HG03457 (cell line): Measurements from ENCODE around the gene CDK19.
"Not testable (repeated sequence)": the region's sequence is repeated elsewhere in the genome, so short reads cannot be mapped to it uniquely, and the experiment has no call there.

Experiments used
- ATAC-seq: cut with Tn5 transposase; IDR thresholded peaks from one replicate; pipeline ENCODE4 v1.9.1; 2021; ENCODE audit warnings: moderate number of reproducible peaks; ENCODE audit not compliant: unreplicated experiment

The CDK19 gene

DNA sequence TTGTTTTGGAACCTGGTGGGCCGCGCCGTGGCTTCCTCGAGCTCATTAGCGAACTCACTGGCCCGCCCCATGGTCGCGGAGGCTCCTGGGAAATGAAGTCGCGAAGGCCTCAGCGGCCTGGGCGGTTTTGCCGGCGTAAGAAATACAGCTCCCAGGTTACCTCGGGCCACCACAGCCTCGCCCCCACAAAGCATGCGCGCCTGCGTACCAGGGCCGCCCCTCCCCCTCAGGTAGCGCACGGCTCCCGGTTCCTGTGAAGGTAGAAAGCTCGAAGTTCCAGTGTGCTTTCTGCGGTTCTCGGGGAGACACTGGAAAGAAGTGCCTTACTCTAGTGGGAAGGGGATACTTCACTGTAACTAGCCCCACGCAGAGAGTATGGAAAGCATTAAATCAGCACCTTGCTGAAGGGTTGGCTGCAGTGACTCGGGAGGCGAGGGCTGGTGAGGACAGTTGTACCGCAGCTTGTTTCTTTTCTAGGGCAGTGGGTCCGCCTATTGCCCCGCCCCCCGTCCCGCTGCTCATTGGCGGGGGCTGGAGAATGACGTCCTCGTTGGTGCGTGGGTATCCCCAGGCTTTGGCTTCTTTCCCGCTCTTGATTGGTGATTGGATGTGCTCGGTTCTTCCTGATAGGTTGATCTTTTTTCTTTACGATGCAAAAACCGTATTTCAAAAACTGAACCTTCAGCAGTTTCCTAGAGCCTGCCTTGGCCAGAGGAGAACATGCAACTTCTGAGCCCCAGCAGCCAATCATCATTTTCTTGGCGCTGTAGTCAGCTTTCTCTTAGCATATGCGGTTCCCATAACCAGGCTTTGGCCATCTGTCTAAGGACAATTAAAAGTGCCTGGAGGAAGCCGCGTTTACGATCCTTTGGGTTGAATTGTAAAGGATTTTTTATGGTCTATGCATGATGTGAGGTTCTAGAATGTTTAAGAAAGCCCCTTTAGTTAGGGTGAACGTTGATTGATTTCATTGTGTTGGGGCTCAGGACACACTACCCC lies at the start of gene CDK19:
CDK19 (minus strand) TSS at position 59 of the 999 bp plus-strand sequence. CDS start 333 bp downstream, outside the sequence.
- peak; percentile 63 for ATAC-seq

DNA sequence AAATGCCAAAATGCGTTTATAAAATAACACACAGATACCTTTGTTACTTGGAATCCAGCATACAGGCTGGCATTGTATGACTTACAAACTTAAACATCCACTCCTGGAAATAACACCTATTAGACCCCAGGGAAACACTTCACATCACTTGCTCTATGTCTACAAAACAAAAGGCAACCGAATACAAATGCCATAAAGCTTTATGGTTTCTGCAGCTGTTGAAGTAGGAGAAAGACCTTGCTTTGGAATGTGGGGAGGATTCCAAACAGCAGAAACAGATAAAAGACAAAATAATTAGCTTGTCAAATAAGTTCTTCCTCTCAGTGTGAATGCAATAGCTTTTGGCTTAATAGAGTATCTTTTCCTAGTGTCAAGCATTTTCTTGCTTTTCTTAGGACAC lies 49.6 kb upstream of the CDK19 start:
- no peak for ATAC-seq

- no peak for ATAC-seq
These were observed 44.1 kb upstream of the CDK19 start for GRCh38 chr6:110859335-110859792.

DNA sequence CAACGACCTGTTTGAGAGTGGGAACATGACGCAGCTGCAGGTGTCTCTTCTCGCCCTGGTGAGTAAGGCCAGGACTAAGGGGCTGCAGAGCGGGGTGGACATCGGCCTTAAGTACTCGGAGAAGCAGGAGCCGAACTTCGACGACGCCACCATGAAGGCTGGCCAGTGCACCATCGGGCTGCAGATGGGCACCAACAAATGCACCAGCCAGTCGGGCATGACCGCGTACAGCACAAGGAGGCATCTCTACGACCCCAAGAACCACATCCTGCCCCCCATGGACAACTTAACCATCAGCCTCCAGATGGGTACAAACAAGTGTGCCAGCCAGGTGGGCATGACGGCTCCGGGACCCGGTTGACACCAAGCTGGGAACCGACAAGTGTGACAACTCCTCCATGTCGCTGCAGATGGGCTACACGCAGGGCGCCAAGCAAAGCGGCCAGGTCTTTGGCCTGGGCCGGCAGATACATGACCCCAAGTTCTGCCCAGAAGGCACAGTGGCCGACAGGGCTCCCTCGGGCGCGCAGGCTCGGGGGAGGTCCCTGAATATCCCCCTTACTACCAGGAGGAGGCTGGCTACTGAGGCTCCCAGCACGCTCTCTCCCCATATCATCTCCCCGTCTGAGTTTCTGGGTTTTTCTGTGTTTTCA lies 43.4 kb upstream of the CDK19 start:
- no peak for ATAC-seq

- no peak for ATAC-seq
These were observed 42.7 kb upstream of the CDK19 start for GRCh38 chr6:110858016-110858415.

DNA sequence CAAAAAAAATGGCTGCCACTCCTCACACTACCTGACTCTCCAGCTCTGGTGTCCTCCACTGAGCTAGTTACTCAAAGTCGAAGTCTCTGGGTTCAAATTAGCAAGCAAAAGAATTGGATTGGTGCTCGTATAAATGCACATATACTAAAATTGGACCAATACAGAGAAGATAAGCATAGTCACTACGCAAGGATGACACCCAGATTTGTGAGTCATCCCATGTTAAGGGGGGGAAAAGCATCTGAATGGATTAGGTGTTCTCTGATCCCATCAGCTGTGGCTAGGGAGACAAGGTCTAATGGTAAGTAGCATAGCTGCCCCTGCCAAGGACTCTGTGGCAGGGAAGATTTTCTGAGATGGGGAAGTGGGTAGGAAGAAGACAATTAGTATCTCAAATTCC lies 41.0 kb upstream of the CDK19 start:
- no peak for ATAC-seq

DNA sequence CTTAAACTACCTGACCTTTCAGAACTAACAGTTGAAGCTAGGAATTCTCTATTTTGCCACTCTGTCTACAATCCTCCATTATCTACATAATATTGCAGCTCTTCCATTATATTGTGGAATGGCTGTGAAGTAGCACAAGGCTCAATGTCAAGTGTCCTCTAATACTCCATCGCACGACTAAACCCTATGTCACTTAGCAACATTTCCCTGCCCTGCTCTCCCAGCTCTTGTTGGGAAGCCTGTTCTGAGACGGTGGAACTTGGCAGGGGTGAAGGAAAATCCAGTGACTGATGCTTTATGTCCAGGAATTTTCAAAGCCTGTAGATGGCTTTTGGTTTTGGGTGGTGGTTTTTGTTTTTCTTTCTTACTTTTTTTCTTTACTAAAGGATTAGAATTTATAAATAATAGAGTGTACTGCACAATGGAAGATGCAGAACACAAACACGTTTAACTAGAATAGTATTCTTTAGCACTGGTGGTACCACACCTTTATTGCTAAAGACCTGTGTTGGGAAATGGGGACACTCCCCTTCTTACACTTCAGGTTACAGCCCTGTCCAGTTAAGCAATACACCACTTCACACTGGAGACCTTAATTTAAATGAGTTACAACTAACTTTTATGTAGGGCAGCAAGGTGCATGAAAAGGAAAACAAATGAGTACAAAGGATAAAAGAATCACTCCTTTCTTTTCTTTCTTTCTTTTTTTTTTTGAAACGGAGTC lies 38.6 kb upstream of the CDK19 start:
- ATAC-seq = no peak

- ATAC-seq = no peak
These were observed 37.5 kb upstream of the CDK19 start for GRCh38 chr6:110852773-110853172.

DNA sequence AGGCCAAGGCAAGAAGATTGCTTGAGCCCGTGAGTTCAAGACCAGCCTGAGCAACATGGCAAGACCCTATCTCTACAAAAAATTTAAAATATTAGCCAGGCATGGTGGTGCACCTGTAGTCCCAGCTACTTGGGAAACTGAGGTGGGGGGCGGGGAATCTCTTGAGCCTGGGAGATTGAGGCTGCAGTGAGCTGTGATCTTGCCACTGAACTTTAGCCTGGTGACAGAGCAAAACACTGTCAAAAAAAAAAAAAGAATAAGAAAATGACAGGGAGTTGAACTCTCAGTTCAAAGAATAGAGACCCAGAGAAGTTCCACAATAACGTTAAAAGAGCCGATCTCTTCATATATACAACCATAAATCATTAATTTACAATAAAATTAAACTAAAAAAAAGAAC lies 34.5 kb upstream of the CDK19 start:
- ATAC-seq = no peak

DNA sequence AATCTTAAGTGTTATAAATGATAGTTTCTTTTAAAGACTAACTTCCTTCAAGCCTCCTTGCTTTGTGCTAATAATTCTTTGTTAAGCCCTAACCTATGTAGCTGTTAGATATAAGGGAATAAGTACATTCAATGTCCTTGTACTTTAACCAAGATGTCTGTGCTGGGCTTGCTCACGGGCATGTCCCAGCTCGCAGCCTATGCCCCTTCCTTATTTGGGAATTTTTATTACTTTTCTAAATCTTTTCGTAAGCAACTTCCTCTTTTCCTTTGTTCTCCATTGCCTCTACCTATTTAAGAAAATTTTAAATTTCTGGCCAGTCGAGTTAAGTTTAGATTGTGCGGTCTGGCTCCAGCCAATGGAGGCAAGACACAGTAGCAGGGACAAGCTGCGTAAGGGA lies 26.0 kb upstream of the CDK19 start:
- ATAC-seq = no peak

- not testable (repeated sequence) for ATAC-seq
These were observed 20.5 kb upstream of the CDK19 start for GRCh38 chr6:110835751-110836150.

- no peak for ATAC-seq
These were observed 18.6 kb upstream of the CDK19 start for GRCh38 chr6:110833831-110834230.

DNA sequence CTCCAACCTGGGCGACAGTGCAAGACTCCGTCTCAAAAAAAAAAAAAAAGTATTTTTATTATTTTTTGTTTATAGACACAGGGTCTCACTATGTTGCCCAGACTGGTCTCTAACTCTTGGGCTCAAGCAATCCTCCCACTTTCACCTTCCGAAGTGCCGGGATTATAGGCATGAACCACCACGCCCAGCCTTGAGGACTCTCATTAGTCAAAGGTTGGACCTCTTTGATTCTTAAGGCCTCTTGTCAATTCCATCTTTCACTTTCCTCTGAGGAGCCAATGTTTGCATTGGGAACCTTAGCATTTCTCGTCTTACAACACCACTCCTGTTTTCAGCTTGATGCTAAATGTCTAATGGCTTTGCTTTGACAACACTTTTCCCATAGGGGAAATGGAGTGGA lies 16.1 kb upstream of the CDK19 start:
- ATAC-seq = no peak

DNA sequence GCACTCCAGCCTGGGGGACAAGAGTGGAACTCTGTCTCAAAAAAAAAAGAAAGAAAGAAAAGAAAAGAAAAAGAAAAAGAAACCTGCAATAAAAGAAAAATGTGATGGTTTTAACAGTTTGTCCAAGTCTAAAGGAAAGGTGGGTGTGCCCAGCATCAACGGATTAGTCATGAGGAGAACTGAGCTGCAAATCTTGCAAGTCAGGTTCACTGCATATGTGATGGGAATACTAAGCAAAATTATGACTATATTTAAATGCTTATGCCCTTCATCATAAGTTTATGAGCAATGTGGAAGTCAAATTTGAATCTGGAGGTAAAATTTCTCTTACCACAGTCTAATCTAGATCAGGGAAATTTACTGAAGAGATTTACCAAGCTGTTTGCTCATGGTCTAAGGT lies 13.1 kb upstream of the CDK19 start:
- ATAC-seq = no peak

DNA sequence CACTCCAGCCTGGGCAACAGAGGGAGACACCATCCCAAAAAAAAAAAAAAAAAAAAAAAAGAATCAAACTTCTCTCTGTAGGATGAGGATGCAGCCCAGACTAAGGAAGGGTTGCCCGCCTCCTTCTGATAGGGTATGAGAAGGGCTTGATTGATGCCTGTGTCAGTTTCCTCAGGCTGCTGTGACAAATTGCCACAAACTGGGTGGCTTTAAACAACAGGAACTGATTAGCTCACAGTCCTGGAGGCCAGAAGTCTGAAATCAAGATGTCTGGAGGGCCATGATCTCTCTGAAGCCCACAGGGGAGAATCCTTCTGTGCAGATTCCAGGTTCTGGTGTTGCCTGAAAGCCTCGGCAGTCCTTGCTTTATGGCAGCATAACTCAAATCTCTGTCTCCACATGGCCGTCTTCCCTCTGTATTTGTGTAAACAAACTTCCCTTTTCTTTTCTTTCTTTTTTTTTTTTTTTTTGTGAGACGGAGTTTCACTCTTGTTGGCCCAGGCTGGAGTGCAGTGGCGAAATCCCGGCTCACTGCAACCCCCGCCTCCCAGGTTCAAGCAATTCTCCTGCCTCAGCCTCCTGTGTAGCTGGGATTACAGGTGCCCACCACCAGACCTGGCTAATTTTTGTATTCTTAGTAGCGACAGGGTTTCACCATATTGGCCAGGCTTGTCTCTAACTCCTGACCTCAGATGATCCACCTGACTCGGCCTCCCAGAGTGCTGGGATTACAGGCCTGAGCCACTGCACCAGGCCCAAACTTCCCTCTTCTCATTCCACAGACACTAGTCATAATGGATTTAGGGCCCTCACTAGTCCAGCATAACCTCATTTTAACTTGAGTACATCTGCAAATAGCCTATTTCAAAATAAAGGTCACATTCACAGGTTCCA lies 11.2 kb upstream of the CDK19 start:
- ATAC-seq = no peak

- no peak for ATAC-seq
These were observed 7.9 kb upstream of the CDK19 start for GRCh38 chr6:110823146-110823545.

DNA sequence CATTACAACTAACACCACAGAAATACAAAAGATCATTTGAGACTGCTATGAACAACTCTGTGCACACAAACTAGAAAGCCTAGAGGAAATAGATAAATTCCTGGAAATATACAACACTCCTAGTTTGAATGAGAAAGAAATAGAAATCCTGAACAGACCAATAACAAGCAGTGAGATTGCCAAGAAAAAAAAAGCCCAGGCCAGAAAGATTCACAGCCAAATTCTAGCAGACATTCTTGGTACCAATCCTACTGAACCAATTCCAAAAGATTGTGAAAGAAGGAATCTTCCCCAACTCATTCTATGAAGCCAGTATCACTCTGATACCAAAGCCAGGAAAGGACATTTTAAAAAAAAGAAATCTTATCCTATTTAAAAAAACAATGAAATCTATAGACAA lies 7.0 kb upstream of the CDK19 start:
- no peak for ATAC-seq

DNA sequence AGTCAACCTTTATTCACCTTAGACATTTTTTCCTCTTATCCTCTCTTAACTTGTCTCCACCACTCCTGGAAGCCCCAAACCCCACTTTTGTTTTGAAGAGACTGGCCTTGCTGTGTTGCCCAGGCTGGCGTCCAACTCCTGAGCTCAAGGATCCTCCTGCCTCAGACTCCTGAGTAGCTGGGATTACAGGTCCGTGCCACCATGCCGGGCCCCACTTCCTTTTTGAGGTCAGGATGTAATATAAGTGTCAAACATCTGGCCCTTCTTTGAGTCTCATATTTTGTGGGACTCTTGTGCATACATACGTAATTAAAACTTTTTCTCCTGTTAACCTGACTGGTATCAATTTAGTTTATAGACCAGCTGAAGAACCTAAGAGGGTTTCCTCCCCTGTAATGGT lies 1.4 kb upstream of the CDK19 start:
- no peak for ATAC-seq

GRCh38 chr6:110815015-110815410 lies 256 bp downstream of the CDK19 start:
- no peak for ATAC-seq
